HT-29 (cell line): Measurements from ENCODE around the gene PHF2. TPM values are rescaled to one million over a fixed set of nuclear protein-coding genes. Genes with fewer than 3 reads are reported as not detected.

Source experiments
- DNase-seq: peaks from one replicate; pipeline ENCODE4 v3.0.0-alpha.2; 2015; ENCODE audit warnings: low spot score
- total RNA-seq: library from RNA; depleted of rRNA; stranded (reverse); fragments of >200 nt; shearing (Covaris generic); gene quantifications from 2 replicates; pipeline ENCODE4 v1.2.3, GENCODE V29; 2014

The PHF2 gene
- total RNA-seq, 1 experiment from 2014 or later = 14.2 TPM

DNA sequence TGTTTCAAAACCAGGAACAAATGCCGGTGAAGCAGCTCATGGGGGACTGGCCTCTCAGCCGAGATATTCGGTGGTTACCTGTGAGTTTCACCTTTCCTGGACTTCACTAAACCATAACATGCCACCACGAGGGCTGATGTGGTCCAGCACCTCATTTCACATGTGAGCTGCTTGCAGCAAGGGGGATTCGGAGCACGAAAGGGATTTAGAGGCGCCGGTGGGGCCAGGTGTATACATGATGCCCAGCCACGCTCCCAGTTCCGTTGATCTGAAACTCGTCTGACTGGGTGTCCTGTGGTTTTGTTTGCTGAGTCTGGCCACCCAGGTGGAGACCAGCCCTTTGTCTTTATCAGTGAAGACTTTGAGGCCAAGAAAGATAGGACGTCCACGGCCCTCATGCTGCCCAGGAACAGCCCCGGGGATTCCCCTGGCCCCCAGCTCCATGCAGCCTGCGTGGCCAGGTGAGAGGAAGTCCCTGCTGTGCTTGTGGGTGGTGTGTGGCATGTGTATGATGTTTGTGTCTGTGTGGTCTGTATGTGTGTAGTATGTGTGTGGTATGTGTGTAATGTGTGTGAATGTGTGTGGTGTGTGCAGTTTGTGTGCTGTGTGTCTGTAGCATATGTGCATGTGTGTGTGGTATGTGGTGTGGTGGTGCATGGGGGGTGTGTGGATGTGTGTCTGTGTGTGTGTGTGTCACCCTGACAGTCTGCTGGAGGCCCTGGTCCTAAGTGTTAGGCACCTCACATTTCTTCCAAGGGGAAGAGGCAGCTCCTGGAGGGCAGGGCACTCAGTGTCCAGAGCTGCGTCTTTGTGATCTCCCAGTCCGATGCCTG is 23.4 kb downstream of the PHF2 start:
- DNase-seq = no peak

DNA sequence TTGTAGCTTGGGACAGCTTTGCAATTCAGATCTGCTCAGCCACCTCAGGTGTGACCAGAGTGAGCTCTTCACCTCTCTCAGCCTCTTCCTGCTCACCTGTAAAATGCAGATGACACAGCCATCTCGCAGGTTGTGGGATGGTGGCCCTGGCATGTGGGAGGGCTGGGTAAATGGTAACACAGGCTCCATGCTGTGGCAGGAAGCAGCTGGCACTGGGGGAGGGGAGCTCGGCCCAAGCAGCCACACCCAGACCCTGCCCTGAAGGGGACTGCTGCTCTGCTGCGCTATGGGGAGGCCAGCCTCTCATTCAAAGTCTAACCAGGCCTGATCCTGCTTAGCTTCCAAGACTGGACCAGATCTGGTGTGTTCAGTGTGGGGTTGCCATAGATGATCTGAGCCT is 24.1 kb downstream of the PHF2 start:
- DNase-seq = no peak

DNA sequence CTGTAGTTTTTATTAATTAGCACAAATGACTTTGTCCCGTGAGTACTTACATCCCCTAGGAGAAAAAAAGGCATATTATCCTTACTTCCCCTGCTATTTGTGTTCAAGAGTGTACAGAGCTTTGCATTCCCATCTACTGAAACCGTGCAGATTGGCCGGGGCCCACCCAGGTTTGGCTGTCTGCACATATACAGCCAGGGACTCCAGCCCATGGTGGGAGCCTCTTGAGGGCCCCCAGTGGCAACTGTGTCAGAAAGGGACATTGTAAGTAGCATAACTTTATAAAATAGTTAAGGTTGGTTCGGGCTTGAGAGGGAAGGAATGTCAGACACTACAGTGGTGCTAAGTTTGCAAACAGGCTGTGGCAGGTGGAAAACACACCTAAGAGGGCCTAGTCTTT is 24.7 kb downstream of the PHF2 start:
- no peak for DNase-seq

DNA sequence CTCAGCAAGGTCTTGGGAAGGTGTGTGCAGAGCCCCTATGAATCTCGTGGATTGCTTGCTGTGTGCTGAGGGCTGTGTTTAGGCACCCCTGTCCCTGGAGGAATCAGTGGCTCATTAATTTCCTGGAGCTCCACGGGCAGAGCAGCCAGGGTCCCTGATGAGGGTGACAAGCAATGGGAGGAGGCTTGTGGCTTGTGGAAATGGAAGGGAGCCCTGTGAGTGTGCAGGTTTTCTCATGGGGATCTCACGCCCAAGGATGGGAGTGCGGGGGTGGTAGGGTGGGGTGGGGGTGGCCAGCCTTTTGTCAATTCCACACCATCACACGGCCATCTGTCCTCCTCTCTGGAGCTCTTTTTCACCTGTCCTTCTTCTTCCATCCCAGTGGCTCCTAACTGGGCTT is 25.3 kb downstream of the PHF2 start:
- no peak for DNase-seq

DNA sequence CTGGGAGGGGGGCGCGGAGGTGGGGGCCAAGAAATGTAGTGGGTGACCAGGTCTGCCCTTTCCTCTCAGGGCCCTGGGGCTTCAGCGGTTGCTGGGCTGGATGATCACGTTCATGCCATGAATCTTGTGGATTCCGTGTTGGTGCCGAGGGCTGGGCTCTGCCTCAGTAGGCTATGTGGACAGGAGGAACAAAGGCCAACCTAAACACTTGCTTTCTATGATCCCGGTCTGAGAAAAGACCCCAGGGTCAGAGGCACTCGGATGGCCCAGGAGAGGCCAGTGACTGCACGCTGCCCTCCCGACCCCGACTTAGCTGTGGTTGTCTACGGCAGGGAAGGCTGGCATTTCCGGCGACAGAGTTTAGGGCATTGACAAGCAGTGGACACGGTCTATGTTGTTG is 26.6 kb downstream of the PHF2 start:
- no peak for DNase-seq

DNA sequence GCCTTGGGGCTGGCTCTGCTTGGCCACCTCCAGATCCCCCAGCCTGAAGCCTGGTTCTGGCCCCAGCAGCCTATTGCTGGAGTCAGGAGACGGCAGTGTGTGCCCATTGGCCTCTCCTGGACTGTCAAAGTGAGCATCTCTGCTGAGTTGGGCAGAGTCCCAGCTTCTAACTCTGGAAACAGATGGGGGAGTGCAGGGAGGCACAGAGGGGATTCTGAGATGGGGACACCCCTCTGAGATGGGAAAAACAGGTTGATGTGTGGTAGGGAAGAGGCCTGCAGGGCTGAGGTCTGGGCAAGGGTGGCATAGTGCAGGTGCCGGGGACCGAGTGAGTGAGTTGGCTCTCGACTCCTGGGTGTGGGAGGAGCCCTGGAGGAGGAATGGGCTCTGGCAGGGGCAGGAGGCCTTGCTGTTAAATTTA is 27.5 kb downstream of the PHF2 start:
- no peak for DNase-seq

DNA sequence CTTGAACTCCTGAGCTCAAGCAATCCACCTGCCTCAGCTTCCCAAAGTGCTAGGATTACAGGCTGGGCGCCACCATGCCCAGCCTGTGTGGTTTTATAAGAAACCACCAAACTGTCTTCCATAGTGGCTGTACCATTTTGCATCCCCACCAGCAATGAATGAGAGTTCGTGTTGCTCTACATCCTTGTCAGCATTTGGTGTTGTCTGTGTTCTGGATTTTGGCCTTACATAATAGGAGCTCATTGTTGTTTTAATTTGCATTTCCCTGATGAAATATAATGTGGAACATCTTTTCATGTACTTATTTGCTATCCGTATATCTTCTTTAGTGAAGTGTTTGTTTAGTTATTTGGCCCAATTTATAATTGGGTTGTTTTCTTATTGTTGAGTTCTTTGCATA is 29.8 kb downstream of the PHF2 start:
- DNase-seq = no peak

DNA sequence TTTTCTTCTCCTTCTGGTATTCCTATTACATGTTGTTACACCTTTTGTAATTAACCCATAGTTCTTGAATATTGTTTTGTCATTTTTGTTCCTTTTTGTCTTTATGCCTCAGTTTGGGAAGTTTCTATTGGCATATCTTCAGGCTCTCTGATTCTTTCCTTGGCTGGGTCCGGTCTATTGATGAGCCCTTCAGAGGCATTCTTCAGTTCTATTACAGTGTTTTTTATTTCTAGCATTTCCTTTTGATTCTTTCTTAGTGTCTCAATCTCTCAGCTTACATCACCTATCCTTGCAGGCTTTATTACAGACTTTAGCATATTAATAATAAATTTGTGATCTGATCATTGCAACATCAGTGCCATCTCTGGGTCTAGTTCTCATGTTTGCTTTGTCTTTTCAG is 33.8 kb downstream of the PHF2 start:
- no peak for DNase-seq

DNA sequence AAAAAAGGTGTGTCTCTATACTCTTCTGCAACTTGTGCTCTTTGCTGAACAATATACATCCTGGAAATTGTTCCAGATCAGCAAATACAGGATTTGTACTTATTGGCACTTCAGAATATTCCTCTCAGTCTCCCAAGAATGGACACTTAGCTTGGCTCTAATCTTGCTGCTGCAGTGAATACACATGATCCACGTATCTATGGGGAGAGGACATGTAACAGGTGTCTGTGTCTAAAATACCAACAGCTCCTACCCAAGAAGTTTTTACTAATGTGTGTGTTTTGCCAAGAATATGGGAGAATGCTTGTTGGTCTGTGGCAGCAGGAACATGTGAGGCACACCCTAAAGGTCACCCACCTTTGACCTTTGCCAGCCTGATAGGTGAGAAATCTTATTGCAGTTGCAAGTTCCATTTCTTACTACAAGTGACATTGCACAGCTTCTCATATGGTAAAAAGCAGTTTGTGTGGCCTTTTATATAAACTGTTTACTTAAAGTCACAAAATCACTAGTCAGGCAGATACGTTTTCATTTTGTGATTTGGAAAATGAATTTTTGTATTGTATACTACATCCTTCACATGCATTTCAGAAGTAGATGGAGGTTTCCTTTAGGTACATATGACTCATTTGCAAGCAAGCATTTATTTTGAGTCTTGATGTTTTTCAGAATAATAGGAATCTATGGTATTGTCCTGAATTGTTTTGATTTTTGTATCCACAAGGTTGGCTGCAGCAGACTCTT is 35.8 kb downstream of the PHF2 start:
- no peak for DNase-seq

DNA sequence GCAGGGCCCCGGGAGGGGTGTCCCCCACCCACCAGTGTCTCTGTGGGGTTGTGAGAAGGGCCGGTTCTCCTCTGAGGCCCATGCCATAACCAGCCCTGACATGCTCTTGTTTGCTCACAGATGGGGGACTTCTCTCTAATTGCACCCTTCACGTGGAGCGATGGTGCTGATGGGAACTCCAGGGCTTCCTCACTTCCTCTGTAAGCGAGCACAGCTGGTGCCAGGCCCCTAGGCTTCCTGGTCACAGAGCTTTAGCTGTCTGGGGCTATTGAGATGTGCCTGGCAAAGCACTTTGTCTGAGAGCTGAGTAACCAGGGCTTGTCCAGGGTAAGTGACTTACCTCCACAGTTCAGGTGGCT is 36.4 kb downstream of the PHF2 start:
- no peak for DNase-seq

DNA sequence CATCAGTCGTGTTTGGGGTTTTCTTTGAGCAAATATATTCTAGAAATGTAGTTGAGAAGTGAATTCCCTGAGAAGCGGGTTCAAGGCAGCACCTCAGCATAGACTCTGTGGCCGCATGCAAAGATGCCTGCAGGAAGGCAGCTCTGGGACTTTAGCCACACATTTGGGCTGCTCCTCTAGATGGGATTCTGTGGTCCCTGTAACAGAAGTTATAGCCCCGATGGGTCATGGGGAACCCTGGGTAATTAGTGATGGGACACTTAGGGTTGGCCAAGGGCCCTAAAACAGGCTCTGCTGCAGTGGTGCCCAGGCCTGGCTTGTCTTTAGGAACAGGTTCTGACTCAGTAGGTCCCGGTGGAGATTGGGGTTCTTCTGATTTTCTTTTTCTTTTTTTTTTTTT is 36.8 kb downstream of the PHF2 start:
- DNase-seq = no peak

DNA sequence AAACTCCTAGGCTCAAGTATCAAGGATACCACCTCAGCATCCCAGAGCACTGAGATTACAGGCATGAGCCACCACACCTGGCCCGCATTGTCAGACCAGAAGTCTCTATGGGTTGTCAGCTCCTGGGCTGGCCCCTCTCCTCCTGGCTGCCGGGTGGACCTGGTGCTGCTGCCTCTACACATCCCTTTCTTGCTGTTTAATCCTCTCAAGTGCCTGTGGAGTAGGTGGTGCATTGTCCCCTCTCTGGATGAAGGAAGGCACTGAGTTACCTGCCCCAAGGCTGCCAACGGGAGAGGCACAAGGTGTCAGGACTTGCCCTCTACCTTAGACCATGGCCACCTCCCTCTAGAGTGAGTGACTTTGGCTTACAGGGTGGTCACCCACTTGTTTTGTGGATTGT is 37.4 kb downstream of the PHF2 start:
- DNase-seq = no peak

DNA sequence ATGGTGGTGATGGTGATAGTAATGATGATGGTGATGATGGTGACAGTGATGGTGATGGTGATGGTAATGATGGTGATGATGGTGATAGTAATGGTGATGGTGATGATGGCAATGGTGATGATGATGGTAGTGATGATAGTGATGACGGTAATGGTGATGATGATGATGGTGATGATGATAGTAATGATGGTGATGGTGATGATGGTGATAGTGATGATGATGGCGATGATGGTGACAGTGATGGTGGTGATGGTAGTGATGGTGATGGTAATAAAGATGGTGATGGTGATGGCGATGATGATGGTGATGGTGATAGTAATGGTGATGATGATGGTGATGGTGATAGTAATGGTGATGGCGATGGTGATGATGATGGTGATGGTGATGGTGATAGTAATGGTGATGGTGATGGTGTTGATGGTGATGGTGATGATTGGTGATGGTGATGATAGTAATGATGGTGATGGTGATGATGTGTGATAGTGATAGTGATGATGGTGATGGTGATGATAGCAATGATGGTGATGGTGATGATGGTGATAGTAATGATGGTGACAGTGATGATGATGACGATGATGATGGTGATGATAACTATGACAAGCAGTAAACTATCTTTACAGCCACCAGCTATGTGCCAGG is 38.6 kb downstream of the PHF2 start:
- no peak for DNase-seq

DNA sequence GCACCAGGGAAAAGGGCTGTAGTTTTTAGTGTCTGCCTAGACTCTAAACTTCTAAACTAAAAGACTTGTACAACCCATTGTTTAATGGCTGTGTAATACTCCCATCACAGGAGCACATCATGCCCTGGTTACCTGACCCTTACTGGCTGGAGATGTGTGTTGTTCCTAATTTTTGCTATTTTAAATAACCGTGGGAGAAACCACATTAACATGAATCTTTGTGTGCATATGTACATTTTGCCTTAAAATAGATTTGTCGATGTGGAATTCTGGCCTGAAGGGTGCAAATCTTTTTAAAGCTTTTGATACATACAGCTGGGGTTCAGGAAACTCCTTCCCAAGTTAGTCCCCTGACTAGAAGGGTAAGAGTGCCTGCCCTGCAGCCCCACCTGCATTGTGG is 39.7 kb downstream of the PHF2 start:
- no peak for DNase-seq

DNA sequence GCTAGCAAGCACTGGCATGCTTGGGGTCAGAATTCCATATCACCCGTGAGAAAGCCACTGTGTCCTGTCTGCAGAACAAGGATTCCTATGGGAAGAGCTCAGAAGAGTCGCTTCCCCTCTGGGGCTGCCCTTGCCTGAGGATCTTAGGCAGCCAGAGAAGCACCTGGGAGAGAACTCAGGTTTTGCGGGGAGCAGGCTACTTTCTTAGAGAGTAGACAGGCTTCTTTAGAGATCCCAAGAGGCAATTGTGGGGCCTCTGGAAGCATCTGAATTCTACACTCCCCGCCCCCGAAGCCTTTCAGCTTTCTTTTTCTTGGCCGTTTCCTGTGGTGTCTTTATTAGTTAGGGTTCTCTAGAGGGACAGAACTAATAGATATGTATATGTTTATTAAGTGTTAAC is 40.9 kb downstream of the PHF2 start:
- no peak for DNase-seq

DNA sequence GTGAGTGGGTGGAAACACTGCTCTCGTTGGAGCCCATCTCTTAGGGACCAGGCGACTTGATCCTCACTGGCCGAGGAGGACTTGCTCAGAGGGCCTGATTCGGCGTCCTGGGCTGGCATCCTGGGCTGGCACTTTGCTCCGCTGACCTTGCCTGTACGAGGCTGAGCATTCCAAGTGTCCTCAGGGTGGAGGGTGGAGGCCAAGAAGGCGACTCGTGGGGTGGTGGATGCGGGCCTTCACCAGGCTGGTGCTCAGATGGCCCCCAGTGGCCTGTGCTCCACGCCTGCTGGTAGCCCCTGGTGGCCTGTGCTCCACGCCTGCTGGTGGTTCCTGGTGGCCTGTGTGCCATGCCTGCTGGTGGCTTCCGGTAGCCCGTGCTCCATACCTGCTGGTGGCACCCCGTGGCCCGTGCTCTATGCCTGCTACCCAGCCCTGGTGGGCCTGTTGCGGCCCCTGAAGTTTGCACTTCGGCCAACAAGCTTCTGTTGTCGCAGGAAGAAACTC is 42.9 kb downstream of the PHF2 start:
- DNase-seq = no peak

DNA sequence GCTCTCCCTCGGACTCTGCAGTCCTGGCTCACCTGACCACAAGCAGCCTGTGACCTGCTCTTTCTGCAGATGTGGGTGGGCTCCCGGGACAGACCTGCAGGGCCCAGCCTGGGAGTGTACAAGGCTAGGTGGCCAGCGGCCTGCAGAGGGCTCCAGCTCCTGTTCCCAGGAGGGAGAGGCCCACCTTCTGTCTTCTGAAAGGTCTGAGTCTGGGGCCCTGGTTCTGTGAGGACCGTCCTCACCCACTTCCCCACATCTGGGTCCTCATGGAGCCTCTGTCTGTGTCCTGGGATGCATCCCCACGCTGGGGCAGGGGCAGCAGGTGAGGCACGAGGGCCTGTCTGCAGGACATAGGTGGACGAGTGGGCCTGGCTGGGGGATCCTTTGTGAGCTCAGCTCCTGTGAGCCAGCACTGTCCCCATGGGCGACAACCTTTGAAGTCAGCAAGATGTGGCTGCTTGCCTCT is 43.7 kb downstream of the PHF2 start:
- no peak for DNase-seq

DNA sequence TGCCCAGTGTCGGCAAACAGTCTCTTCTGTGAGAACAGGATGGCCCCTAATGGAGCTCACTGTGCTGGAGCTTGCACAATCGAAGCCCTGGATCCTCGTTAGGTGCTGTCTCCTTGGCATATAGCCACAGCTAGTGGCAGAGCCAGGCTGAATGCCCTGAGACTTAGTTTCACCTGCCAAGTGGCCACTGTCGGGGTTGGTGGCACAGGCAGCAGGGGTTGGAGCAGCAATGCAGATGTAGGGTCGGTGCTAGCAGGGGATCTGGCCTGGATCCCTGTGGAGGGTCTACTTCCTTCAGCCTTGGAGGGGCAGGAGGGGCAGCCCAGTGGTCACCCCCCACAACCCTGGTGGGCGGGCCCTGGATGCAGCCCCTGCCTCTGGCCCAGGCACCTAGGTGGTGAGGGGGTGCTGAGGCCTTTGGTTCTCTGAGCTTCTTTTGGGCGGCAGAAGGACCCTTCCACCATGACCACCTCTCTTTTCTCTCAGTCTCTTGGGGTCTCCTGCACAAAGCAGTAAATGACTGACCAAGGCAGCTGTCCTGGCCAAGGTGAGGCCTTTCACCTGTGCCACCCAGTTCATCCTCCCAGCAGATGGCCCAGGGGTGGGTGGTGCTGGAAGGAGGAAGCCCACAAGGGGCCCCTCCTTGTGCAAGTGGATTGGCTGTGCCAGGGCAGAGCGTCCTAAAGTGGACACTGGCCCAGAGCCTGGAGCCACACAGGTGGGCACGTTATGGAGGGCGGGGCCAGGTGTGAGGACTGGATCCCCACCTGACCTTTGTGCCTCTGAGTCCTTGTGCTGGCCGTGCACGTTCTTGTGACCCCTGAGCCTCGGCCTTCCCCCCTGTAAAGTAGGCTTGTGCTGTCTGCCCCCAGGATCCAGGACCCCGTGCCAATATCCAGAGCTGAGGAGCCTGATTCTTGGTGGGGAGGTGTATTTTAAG is 44.8 kb downstream of the PHF2 start:
- DNase-seq = no peak

DNA sequence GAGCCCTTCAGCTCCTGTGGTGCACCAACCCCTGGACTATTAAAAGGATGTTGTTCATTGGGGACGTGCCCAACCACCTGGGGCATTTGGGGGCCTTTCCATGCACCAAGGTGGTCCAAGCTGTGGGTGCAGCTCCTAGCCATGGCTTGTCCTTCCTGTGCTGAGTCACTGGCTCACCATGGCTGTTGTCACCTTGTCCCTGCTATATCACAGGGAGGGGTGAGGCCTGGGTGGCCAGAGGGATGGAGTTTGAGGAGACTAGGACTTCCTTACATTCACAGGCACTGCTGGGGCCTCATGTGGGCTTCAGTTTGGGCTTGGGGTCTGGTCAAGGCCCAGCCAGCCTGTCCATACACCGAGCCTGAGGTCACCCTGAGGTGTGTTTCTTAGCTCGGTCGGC is 45.5 kb downstream of the PHF2 start:
- no peak for DNase-seq

DNA sequence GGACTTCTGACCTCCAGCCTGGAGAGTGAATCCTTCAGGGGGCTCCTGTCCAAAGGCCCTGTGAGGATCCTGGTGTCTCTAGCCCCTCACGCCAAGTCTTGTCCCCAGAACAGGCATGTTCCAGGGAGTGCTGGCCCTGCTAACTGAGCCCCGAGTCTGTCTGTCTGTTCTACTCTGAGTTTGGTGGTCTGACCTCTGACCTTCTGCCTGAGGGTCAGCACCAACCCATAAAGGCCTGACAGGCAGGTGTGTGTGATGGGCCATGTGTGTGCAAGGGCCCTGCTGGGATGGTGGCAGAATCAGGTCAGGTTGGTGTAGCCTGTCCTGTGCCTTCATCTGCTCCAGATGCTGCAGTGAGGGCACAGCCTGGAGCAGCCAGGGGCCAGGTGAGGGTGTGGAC is 46.3 kb downstream of the PHF2 start:
- DNase-seq = no peak

DNA sequence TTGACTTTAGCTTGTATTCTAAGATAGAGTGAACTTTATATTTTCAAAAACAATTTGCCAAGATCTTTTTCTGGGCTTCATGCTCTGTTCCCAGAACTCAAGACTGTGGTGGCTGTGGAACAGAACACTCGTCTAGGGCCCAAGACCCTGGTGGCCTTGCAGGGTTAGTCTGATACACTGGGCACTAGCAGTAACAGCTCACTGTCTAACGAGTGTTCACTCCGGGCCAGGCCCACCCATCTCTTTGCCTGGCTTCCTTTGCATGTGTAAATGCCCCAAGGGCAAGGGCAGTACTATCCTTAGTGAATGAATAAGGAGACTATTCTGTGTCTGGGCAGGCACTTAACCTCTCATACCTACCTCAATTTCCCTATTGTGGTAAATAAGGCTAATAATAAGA is 47.4 kb downstream of the PHF2 start:
- DNase-seq = no peak
